Endothelial cell of umbilical vein (primary cell): ENCODE data around the gene PPP1R26. TPM values are rescaled to one million over a fixed set of nuclear protein-coding genes. Genes with fewer than 3 reads are reported as not detected.

Experiments used
- BruUV-seq: library from RNA; stranded (reverse); fragments of 400-500 nt; replicated peaks from 2 replicates; lab custom pipeline; 2021; lab: Mats Ljungman, UMichigan
- CTCF ChIA-PET: fragments of 300-600, 350-600 bp; sonication (Branson Sonifier 250); formaldehyde crosslinking; loops from one replicate; lab custom pipeline; 2021; ENCODE audit warnings: antibody characterized with exemption, inconsistent platforms; lab: Charles Lee
- POLR2A ChIA-PET: fragments of 300-600, 350-600 bp; sonication (Branson Sonifier 250); formaldehyde crosslinking; loops from one replicate; lab custom pipeline; 2021; ENCODE audit warnings: antibody characterized with exemption, inconsistent platforms; lab: Charles Lee
- DNase-seq: peaks from one replicate; pipeline ENCODE4 v3.0.0-alpha.2; 2011; ENCODE audit warnings: low read depth, low spot score
- FAIRE-seq: peaks from 2 replicates; lab custom pipeline; 2011; peaks lifted over from hg19 to GRCh38; lab: Jason Lieb, UNC
- H2AFZ ChIP-seq: 2 replicates; pipeline ENCODE4 v1.6.0; 2012; ENCODE audit warnings: low read depth, low read length, control low read depth, inconsistent platforms
- H3K27ac ChIP-seq: 2 replicates; pipeline ENCODE4 v1.5.1; 2011; ENCODE audit warnings: low read depth, mild to moderate bottlenecking, control low read depth, low read length, moderate library complexity; ENCODE audit not compliant: insufficient read depth
- H3K27me3 ChIP-seq, 2 experiments: 2 replicates each; pipeline versions ENCODE4 v1.6.0 to v1.6.1; 2011; ENCODE audit warnings: low read length in 2 of 2, mixed read lengths in 1 of 2; ENCODE audit not compliant: control insufficient read depth in 2 of 2, insufficient read depth in 2 of 2
- H3K36me3 ChIP-seq, 2 experiments: 2 replicates in 1 of 2; 3 replicates in 1 of 2; pipeline ENCODE4 v1.5.1; 2011; ENCODE audit warnings: low read length in 2 of 2, mild to moderate bottlenecking in 1 of 2, moderate library complexity in 1 of 2; ENCODE audit not compliant: control insufficient read depth in 2 of 2, insufficient read depth in 2 of 2; ENCODE audit errors: extremely low read depth in 1 of 2
- H3K4me1 ChIP-seq: 3 replicates; pipeline ENCODE4 v1.5.1; 2011; ENCODE audit warnings: mild to moderate bottlenecking, low read length; ENCODE audit not compliant: control insufficient read depth, insufficient read depth; ENCODE audit errors: extremely low read depth
- H3K4me2 ChIP-seq: 2 replicates; pipeline ENCODE4 v1.6.1; 2011; ENCODE audit warnings: low read length, control low read depth, mixed read lengths; ENCODE audit not compliant: insufficient read depth
- H3K4me3 ChIP-seq, 3 experiments: fragments of 200-600 bp in 1 of 3; sonication (generic), shearing (Covaris generic) in 1 of 3; replicated peaks in 1 of 3; 2 replicates each; pipeline ENCODE4 v1.5.1; 2011 to 2016; ENCODE audit warnings: control low read depth in 3 of 3, low read length in 3 of 3, mild to moderate bottlenecking in 2 of 3, inconsistent platforms in 1 of 3, low read depth in 1 of 3, moderate library complexity in 1 of 3; ENCODE audit not compliant: insufficient read depth in 1 of 3
- H3K79me2 ChIP-seq: 2 replicates; pipeline ENCODE4 v1.6.0; 2012; ENCODE audit warnings: low read length, inconsistent platforms; ENCODE audit not compliant: control insufficient read depth, insufficient read depth
- H3K9ac ChIP-seq: replicated peaks from 2 replicates; pipeline ENCODE3; 2011; ENCODE audit warnings: low read length, control low read depth; ENCODE audit not compliant: insufficient read depth; ENCODE audit errors: extremely low read depth
- H3K9me1 ChIP-seq: replicated peaks from 3 replicates; pipeline ENCODE4 v1.6.0; 2011; ENCODE audit warnings: mild to moderate bottlenecking, low read length; ENCODE audit not compliant: control insufficient read depth, insufficient read depth; ENCODE audit errors: extremely low read depth
- H3K9me3 ChIP-seq: replicated peaks from 2 replicates; pipeline ENCODE4 v1.5.1; 2012; ENCODE audit warnings: low read length, inconsistent platforms; ENCODE audit not compliant: control insufficient read depth, insufficient read depth
- H4K20me1 ChIP-seq: replicated peaks from 2 replicates; pipeline ENCODE3; 2011; ENCODE audit warnings: mild to moderate bottlenecking, low read length; ENCODE audit not compliant: control insufficient read depth, insufficient read depth; ENCODE audit errors: extremely low read depth
- CTCF ChIP-seq, 2 donors: IDR thresholded peaks; 1 replicate in 1 of 2; 2 replicates in 1 of 2; pipeline ENCODE4 v1.5.1; 2011; ENCODE audit warnings: low read length in 2 of 2, mild to moderate bottlenecking in 2 of 2, moderate library complexity in 2 of 2, control low read depth in 1 of 2, inconsistent platforms in 1 of 2, low read depth in 1 of 2; ENCODE audit not compliant: insufficient read depth in 1 of 2; ENCODE audit errors: extremely low read depth in 1 of 2
- EZH2 ChIP-seq: IDR thresholded peaks from 2 replicates; pipeline ENCODE4 v1.6.1; 2012; ENCODE audit warnings: borderline replicate concordance, low read depth, mild to moderate bottlenecking, moderate library complexity, low read length, inconsistent platforms; ENCODE audit not compliant: severe bottlenecking
- FOS ChIP-seq: IDR thresholded peaks from 2 replicates; pipeline ENCODE4 v1.6.1; 2011; ENCODE audit warnings: mild to moderate bottlenecking, low read length, moderate library complexity, borderline replicate concordance; ENCODE audit not compliant: insufficient read depth
- GATA2 ChIP-seq: IDR thresholded peaks from 2 replicates; pipeline ENCODE4 v1.7.0; 2011; ENCODE audit warnings: low read depth, mild to moderate bottlenecking, moderate library complexity, mixed read lengths, low read length; ENCODE audit not compliant: insufficient read length, insufficient read depth
- JUN ChIP-seq: IDR thresholded peaks from 2 replicates; pipeline ENCODE4 v1.6.1; 2011; ENCODE audit warnings: borderline replicate concordance, low read depth; ENCODE audit not compliant: insufficient read length, insufficient read depth
- MAX ChIP-seq: IDR thresholded peaks from 2 replicates; pipeline ENCODE4 v1.6.1; 2011; ENCODE audit not compliant: insufficient read depth, insufficient read length
- MYC ChIP-seq: IDR thresholded peaks from one replicate; pipeline ENCODE4 v1.6.1; 2011; ENCODE audit warnings: mild to moderate bottlenecking, low read depth, low read length
- POLR2A ChIP-seq: IDR thresholded peaks from 2 replicates; pipeline ENCODE4 v1.6.1; 2012; ENCODE audit warnings: low read depth, mild to moderate bottlenecking, control low read depth, low read length
- POLR2AphosphoS5 ChIP-seq: IDR thresholded peaks from 2 replicates; pipeline ENCODE4 v1.6.1; 2012; ENCODE audit warnings: low read depth, mild to moderate bottlenecking, control low read depth, low read length, moderate library complexity; ENCODE audit not compliant: insufficient read depth
- dilution Hi-C: fragments of 300-500 bp; cut with MboI; formaldehyde crosslinking; loops from one replicate; pipeline ENCODE4 v1.15.0; 2019; ENCODE audit warnings: low sequenced_read_pairs; ENCODE audit not compliant: extremely low pct_ligation_motif_present
- intact Hi-C: fragments of 100-400 bp; cut with micrococcal nuclease; formaldehyde crosslinking; loops from one replicate; pipeline ENCODE4 v1.10.0; 2022
- polyA plus RNA-seq, 4 experiments: library from polyadenylated mRNA; depleted of rRNA in 3 of 4; stranded (reverse) in 3 of 4; unstranded in 1 of 4; fragments of >200 nt; gene quantifications; 2 replicates each; pipeline versions ENCODE4 v1.2.1 to v1.2.3, GENCODE V29; 2011 to 2012; ENCODE audit warnings: missing spikeins in 1 of 4
- total RNA-seq: library from RNA; stranded (reverse); gene quantifications from 2 replicates; pipeline ENCODE4 v1.2.3, GENCODE V29; 2021

PPP1R26 gene
- total and polyA plus RNA-seq, 2 donors (not counting 3 experiments of a cell fraction or from before 2014, with no cell fraction given), result 5.9 to 16.9 TPM

GRCh38 chr9:135525241-135526088 lies 45.9 kb downstream of the PPP1R26 start:
- no peaks in the 10 kb centered on the region for H3K36me3 ChIP-seq
- no TSS peak for BruUV-seq
- H3K4me3 ChIP-seq, result no peak overlapping the region
- TF ChIP-seq POLR2AphosphoS5, result no peak
- TF ChIP-seq EZH2, result no peak
- TF ChIP-seq JUN, result no peak
- TF ChIP-seq MYC, result no peak
- no peak for TF ChIP-seq CTCF (IDR thresholded peaks at IDR 0.05; ENCODE audit: extremely low read depth in 1 of 2, insufficient read depth in 1 of 2, low read depth in 1 of 2, low read length in 2 of 2)
- TF ChIP-seq GATA2, result no peak
- TF ChIP-seq MAX, result no peak
- TF ChIP-seq FOS, result no peak
- no peak for TF ChIP-seq POLR2A
- FAIRE-seq (no peak), DNase-seq (no peak)
- no peak overlapping the region for H3K27ac ChIP-seq
- H3K27me3 ChIP-seq, result no peaks in the 10 kb centered on the region
- intact Hi-C loops (no loop called here), dilution Hi-C loops (no loop called here)
- no peak overlapping the region for H3K4me2 ChIP-seq
- H2AFZ ChIP-seq, result no peak overlapping the region
- ChIA-PET POLR2A (no interaction called here), CTCF (no interaction called here)
- H3K9me1 ChIP-seq, result no peaks in the 10 kb centered on the region
- no peaks in the 10 kb centered on the region for H3K9me3 ChIP-seq
- H4K20me1 ChIP-seq, result no peaks in the 10 kb centered on the region
- no peaks in the 10 kb centered on the region for H3K4me1 ChIP-seq
- no peak overlapping the region for H3K9ac ChIP-seq
- no peaks in the 10 kb centered on the region for H3K79me2 ChIP-seq
